Loucy (cell line): Measurements from ENCODE around the gene MYBPHL.

Experiments used
- H2AFZ ChIP-seq: fragments of 200-600 bp; sonication (generic); 2 replicates; pipeline ENCODE4 v1.6.0; 2016; ENCODE audit warnings: antibody characterized with exemption, mild to moderate bottlenecking, low read length, moderate library complexity
- H3F3A ChIP-seq: fragments of 200-600 bp; 2 replicates; pipeline ENCODE4 v1.6.0; 2016; ENCODE audit warnings: antibody characterized with exemption, low read depth, mild to moderate bottlenecking
- H3K27me3 ChIP-seq: fragments of 200-600 bp; sonication (generic); 2 replicates; pipeline ENCODE4 v1.6.1; 2014; ENCODE audit warnings: low read length, mild to moderate bottlenecking; ENCODE audit not compliant: insufficient read depth, poor library complexity, severe bottlenecking
- H3K36me3 ChIP-seq: fragments of 200-600 bp; sonication (generic); 2 replicates; pipeline ENCODE4 v1.6.1; 2016; ENCODE audit warnings: low read length; ENCODE audit not compliant: insufficient read depth
- H3K4me1 ChIP-seq: fragments of 200-600 bp; sonication (generic); 2 replicates; pipeline ENCODE4 v1.5.1; 2014; ENCODE audit warnings: low read length, mild to moderate bottlenecking; ENCODE audit not compliant: insufficient read depth, poor library complexity, severe bottlenecking
- H3K4me2 ChIP-seq: fragments of 200-600 bp; sonication (generic); 2 replicates; pipeline ENCODE4 v1.6.0; 2014; ENCODE audit warnings: antibody characterized with exemption, low read length, low read depth, mild to moderate bottlenecking; ENCODE audit not compliant: poor library complexity, severe bottlenecking
- H3K4me3 ChIP-seq: fragments of 200-600 bp; sonication (generic); 2 replicates; pipeline ENCODE4 v1.5.1; 2014; ENCODE audit warnings: low read length, mild to moderate bottlenecking, mixed read lengths; ENCODE audit not compliant: poor library complexity, severe bottlenecking
- H3K79me2 ChIP-seq: fragments of 200-600 bp; sonication (generic); 2 replicates; pipeline ENCODE4 v1.6.1; 2014; ENCODE audit warnings: low read length; ENCODE audit not compliant: insufficient read depth
- H3K9ac ChIP-seq: fragments of 200-600 bp; sonication (generic); 2 replicates; pipeline ENCODE4 v1.6.0; 2014; ENCODE audit warnings: mild to moderate bottlenecking, low read depth, low read length, moderate library complexity; ENCODE audit not compliant: poor library complexity, severe bottlenecking
- H3K9me2 ChIP-seq: fragments of 200-600 bp; sonication (generic); replicated peaks from 2 replicates; pipeline ENCODE4 v1.6.1; 2016; ENCODE audit warnings: low read depth, low read length, mixed read lengths
- H3K9me3 ChIP-seq: fragments of 200-600 bp; sonication (generic); 2 replicates; pipeline ENCODE4 v1.6.1; 2014; ENCODE audit warnings: mild to moderate bottlenecking, antibody characterized with exemption, low read length, low read depth; ENCODE audit not compliant: insufficient read depth
- H4K20me1 ChIP-seq: fragments of 200-600 bp; sonication (generic); 2 replicates; pipeline ENCODE4 v1.6.0; 2014; ENCODE audit warnings: antibody characterized with exemption, low read length, mild to moderate bottlenecking; ENCODE audit not compliant: insufficient read depth, poor library complexity, severe bottlenecking
- EZH2phosphoT487 ChIP-seq: fragments of 200-600 bp; IDR thresholded peaks from 2 replicates; pipeline ENCODE4 v1.6.1; 2018; ENCODE audit warnings: antibody characterized with exemption, mild to moderate bottlenecking, moderate library complexity, borderline replicate concordance
- TF ChIP-seq, protein P1 (sequence below): fragments of 200-600 bp; sonication (generic); conservative IDR thresholded peaks from 2 replicates; pipeline ENCODE4 v1.5.1; 2014; ENCODE audit warnings: mild to moderate bottlenecking, antibody characterized with exemption, low read length

Gene MYBPHL

DNA sequence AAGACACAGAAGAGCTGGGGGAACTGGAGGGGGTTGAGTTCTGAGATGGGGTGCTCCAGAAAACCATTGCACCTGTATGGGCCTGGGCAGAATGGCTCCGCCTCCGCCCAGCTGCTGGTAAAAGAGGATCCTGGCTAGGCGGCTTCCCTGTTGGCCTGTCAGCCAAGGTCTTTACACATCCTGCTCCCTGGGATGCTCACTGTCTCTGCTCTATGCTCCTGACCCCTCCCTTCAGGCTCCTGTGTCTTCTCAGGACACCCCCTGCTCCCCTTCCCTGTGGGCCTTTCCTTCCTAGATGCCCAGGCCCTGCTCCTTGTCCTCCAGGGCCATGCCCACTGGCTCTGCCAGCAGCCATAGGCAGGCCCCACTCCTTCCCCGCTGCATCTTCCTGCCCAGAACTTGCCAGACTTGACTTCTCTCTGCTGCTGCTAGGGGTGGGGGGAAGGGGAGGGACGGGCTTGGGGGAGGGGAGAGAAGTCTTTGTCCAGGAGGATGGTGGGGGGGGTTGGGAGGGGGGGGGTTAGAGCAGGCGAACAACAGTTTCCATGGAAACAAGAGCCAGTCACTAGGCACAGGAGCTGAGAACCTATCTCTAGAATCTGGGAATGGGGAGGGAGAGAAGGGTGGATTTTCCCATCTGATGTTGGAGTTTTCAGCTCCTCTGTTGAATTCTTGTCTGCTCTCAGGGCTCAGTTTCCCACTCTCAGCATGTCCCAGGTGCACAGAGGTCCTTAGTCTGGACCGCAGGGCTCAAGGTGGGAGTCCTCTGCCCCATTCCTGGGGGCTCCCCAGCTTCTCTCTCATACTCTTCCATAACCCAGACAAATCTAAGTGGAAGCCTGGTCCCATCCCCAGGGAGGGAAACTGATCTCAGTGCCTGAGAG is 46.9 kb downstream of the MYBPHL start:
- Histone ChIP-seq H3F3A (no peaks in the 10 kb centered on the region), H3K9me3 (no peaks in the 10 kb centered on the region), H2AFZ (no peak overlapping the region), H3K9me2 (no peaks in the 10 kb centered on the region), H3K27me3 (no peaks in the 10 kb centered on the region), H3K4me3 (no peak overlapping the region), H3K79me2 (no peaks in the 10 kb centered on the region), H3K4me2 (no peak overlapping the region), H3K4me1 (no peaks in the 10 kb centered on the region), H3K9ac (no peak overlapping the region), H4K20me1 (no peaks in the 10 kb centered on the region), H3K36me3 (no peaks in the 10 kb centered on the region)
- TF ChIP-seq, protein P1, sequence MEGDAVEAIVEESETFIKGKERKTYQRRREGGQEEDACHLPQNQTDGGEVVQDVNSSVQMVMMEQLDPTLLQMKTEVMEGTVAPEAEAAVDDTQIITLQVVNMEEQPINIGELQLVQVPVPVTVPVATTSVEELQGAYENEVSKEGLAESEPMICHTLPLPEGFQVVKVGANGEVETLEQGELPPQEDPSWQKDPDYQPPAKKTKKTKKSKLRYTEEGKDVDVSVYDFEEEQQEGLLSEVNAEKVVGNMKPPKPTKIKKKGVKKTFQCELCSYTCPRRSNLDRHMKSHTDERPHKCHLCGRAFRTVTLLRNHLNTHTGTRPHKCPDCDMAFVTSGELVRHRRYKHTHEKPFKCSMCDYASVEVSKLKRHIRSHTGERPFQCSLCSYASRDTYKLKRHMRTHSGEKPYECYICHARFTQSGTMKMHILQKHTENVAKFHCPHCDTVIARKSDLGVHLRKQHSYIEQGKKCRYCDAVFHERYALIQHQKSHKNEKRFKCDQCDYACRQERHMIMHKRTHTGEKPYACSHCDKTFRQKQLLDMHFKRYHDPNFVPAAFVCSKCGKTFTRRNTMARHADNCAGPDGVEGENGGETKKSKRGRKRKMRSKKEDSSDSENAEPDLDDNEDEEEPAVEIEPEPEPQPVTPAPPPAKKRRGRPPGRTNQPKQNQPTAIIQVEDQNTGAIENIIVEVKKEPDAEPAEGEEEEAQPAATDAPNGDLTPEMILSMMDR = no peak
- TF ChIP-seq EZH2phosphoT487 = no peak

DNA sequence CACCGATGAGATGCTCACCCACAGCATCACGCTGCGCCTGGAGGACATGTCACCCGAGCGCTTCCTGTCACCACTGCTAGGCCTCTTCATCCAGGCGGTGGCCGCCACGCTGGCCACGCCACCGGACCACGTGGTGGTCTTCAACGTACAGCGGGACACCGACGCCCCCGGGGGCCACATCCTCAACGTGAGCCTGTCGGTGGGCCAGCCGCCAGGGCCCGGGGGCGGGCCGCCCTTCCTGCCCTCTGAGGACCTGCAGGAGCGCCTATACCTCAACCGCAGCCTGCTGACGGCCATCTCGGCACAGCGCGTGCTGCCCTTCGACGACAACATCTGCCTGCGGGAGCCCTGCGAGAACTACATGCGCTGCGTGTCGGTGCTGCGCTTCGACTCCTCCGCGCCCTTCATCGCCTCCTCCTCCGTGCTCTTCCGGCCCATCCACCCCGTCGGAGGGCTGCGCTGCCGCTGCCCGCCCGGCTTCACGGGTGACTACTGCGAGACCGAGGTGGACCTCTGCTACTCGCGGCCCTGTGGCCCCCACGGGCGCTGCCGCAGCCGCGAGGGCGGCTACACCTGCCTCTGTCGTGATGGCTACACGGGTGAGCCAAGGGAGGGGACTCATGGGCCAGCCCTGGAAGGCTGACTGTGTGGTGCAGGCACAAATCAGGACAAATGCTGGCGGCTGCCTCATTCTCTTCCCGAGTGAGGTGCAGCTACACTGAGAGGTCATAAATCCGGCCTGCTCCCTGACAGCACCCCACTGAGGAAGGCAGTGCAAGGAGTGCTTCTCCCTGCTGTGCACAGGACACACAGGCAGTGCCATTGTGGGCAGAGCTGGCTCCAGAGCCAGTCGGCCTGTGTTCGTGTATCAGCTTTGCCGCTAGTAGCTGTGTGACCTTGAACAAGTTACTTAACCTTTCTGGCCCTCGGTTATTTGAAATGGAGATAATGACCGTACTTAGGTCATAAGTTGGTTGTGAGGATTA is 48.0 kb downstream of the MYBPHL start:
- Histone ChIP-seq H3K27me3 (no peaks in the 10 kb centered on the region), H3K36me3 (no peaks in the 10 kb centered on the region), H2AFZ (no peak overlapping the region), H3K4me2 (no peak overlapping the region), H3K4me3 (no peak overlapping the region), H3K9ac (no peak overlapping the region), H3K4me1 (no peaks in the 10 kb centered on the region), H4K20me1 (no peaks in the 10 kb centered on the region), H3K9me3 (no peaks in the 10 kb centered on the region), H3K79me2 (no peaks in the 10 kb centered on the region), H3K9me2 (no peaks in the 10 kb centered on the region), H3F3A (no peaks in the 10 kb centered on the region)
- TF ChIP-seq, protein P1 = no peak
- TF ChIP-seq EZH2phosphoT487 = no peak

DNA sequence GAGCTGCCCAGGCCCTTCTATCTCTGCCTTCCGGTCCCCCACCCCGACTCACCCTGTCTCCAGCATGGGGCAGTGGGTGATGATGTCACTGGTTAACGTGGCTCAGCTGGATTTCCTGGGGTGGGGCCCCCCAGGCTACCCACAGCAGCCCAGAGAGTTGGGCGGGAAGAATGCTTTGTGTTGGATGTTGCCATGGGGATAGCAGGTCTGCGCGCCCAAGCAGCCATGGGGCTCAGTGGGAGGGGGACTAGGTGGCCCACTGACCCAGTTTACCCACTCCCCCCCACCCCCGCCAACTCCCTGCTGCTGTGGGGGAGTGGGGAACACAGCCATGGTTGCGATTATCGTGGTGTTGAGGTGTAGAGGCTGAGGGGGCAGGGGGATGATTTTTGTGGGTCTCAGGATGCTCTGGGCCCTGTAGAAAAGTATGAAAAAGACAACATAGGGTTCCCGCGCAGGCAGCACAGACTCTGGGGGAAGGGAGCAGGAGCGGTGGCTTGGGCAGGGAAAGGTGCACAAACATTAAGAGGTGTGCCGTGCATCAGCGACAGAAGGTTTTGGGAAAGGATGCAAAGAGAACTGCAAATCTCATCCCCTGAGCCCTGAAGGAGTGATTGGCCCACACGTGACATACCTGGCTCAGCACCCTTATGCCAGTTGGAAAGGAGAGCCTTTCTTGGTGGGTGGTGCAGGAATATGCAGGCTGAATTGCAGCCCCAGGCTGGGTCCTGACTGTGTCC is 49.0 kb downstream of the MYBPHL start:
- H2AFZ ChIP-seq = no peak overlapping the region
- no peak overlapping the region for H3K4me2 ChIP-seq
- no peaks in the 10 kb centered on the region for H4K20me1 ChIP-seq
- no peaks in the 10 kb centered on the region for H3K36me3 ChIP-seq
- H3K9me3 ChIP-seq = no peaks in the 10 kb centered on the region
- no peak for TF ChIP-seq EZH2phosphoT487
- TF ChIP-seq, protein P1 = no peak
- H3K9me2 ChIP-seq = no peaks in the 10 kb centered on the region
- H3K79me2 ChIP-seq = no peaks in the 10 kb centered on the region
- H3K27me3 ChIP-seq = no peaks in the 10 kb centered on the region
- no peaks in the 10 kb centered on the region for H3K4me1 ChIP-seq
- no peaks in the 10 kb centered on the region for H3F3A ChIP-seq
- no peak overlapping the region for H3K4me3 ChIP-seq
- no peak overlapping the region for H3K9ac ChIP-seq
